ENCODE results near the gene POTEF. TPM values are rescaled to one million over a fixed set of nuclear protein-coding genes. Genes with fewer than 3 reads are reported as not detected.
"Not testable (repeated sequence)": the region's sequence is repeated elsewhere in the genome, so short reads cannot be mapped to it uniquely, and the experiment has no call there.

POTEF gene
- total and polyA plus RNA-seq, 7 experiments from 2014 or later = 0.06 TPM; not detected in 6

GRCh38 chr2:130053217-130053911 lies 75.7 kb downstream of the POTEF start:
- POLR2A ChIA-PET; H3K9me3 ChIP-seq (ENCODE audit: control insufficient read depth in 2 of 3, low read length in 3 of 3); H3K4me3 ChIP-seq (ENCODE audit: low read length); H3K9me3 Mint-ChIP-seq; intact Hi-C loops (cut with micrococcal nuclease); H3K27me3 Mint-ChIP-seq; H3K36me3 Mint-ChIP-seq; H3K36me3 ChIP-seq (ENCODE audit: control insufficient read depth in 2 of 3, insufficient read depth in 3 of 3, low read length in 3 of 3); CTCF ChIA-PET; H3K27me3 ChIP-seq (ENCODE audit: control insufficient read depth in 2 of 2, insufficient read depth in 2 of 2, low read length in 2 of 2); ATAC-seq; H3K27ac ChIP-seq (ENCODE audit: low read depth, low read length); H3K27ac Mint-ChIP-seq; H3K4me3 Mint-ChIP-seq; DNase-seq; H3K4me1 Mint-ChIP-seq; H3K4me1 ChIP-seq (ENCODE audit: control insufficient read depth in 2 of 2, insufficient read depth in 2 of 2, low read length in 2 of 2): not testable (repeated sequence)

GRCh38 chr2:130052376-130052775 lies 76.6 kb downstream of the POTEF start:
- H3K9me3 ChIP-seq (ENCODE audit: control insufficient read depth in 2 of 3, low read length in 3 of 3); H3K27ac ChIP-seq (ENCODE audit: low read depth, low read length); H3K27me3 ChIP-seq (ENCODE audit: control insufficient read depth in 2 of 2, insufficient read depth in 2 of 2, low read length in 2 of 2); POLR2A ChIA-PET; intact Hi-C loops (cut with micrococcal nuclease); H3K36me3 Mint-ChIP-seq; H3K36me3 ChIP-seq (ENCODE audit: control insufficient read depth in 2 of 3, insufficient read depth in 3 of 3, low read length in 3 of 3); H3K4me3 Mint-ChIP-seq; H3K4me3 ChIP-seq (ENCODE audit: low read length); ATAC-seq; H3K4me1 Mint-ChIP-seq; H3K27me3 Mint-ChIP-seq; H3K9me3 Mint-ChIP-seq; H3K27ac Mint-ChIP-seq; H3K4me1 ChIP-seq (ENCODE audit: control insufficient read depth in 2 of 2, insufficient read depth in 2 of 2, low read length in 2 of 2); DNase-seq; CTCF ChIA-PET: not testable (repeated sequence)

- H3K27me3 ChIP-seq (ENCODE audit: control insufficient read depth in 2 of 2, insufficient read depth in 2 of 2, low read length in 2 of 2); ATAC-seq; H3K9me3 ChIP-seq (ENCODE audit: control insufficient read depth in 2 of 3, low read length in 3 of 3); H3K4me3 ChIP-seq (ENCODE audit: low read length); H3K9me3 Mint-ChIP-seq; H3K27me3 Mint-ChIP-seq; H3K27ac ChIP-seq (ENCODE audit: low read depth, low read length); H3K4me1 ChIP-seq (ENCODE audit: control insufficient read depth in 2 of 2, insufficient read depth in 2 of 2, low read length in 2 of 2); CTCF ChIA-PET; H3K36me3 Mint-ChIP-seq; H3K4me1 Mint-ChIP-seq; POLR2A ChIA-PET; H3K27ac Mint-ChIP-seq; DNase-seq; H3K4me3 Mint-ChIP-seq; H3K36me3 ChIP-seq (ENCODE audit: control insufficient read depth in 2 of 3, insufficient read depth in 3 of 3, low read length in 3 of 3); intact Hi-C loops (cut with micrococcal nuclease): not testable (repeated sequence)
These were observed 80.6 kb downstream of the POTEF start for GRCh38 chr2:130048422-130048821.

- H3K27ac Mint-ChIP-seq; H3K36me3 ChIP-seq (ENCODE audit: control insufficient read depth in 2 of 3, insufficient read depth in 3 of 3, low read length in 3 of 3); H3K4me1 ChIP-seq (ENCODE audit: control insufficient read depth in 2 of 2, insufficient read depth in 2 of 2, low read length in 2 of 2); ATAC-seq; H3K4me1 Mint-ChIP-seq; H3K9me3 ChIP-seq (ENCODE audit: control insufficient read depth in 2 of 3, low read length in 3 of 3); H3K4me3 Mint-ChIP-seq; intact Hi-C loops (cut with micrococcal nuclease); H3K27me3 ChIP-seq (ENCODE audit: control insufficient read depth in 2 of 2, insufficient read depth in 2 of 2, low read length in 2 of 2); H3K9me3 Mint-ChIP-seq; CTCF ChIA-PET; DNase-seq; POLR2A ChIA-PET; H3K4me3 ChIP-seq (ENCODE audit: low read length); H3K27ac ChIP-seq (ENCODE audit: low read depth, low read length); H3K36me3 Mint-ChIP-seq: not testable (repeated sequence)
- H3K27me3 Mint-ChIP-seq = peaks cover 0 to 10% (median 9%) of the 10 kb centered on the region in 5 donors
These were observed 90.8 kb downstream of the POTEF start for GRCh38 chr2:130038265-130038603.

- not testable (repeated sequence) for DNase-seq
These were observed 103.1 kb downstream of the POTEF start for GRCh38 chr2:130025931-130026330.

More at GRCh38 chr2:130025931-130026330, 103.1 kb downstream of the POTEF start:
- H3K9me3 ChIP-seq (ENCODE audit: control insufficient read depth in 2 of 3, low read length in 3 of 3); H3K4me3 ChIP-seq (ENCODE audit: low read length); H3K27ac ChIP-seq (ENCODE audit: low read depth, low read length); ATAC-seq; H3K27ac Mint-ChIP-seq; H3K4me3 Mint-ChIP-seq; H3K4me1 ChIP-seq (ENCODE audit: control insufficient read depth in 2 of 2, insufficient read depth in 2 of 2, low read length in 2 of 2); H3K9me3 Mint-ChIP-seq; H3K4me1 Mint-ChIP-seq; H3K27me3 ChIP-seq (ENCODE audit: control insufficient read depth in 2 of 2, insufficient read depth in 2 of 2, low read length in 2 of 2); H3K36me3 ChIP-seq (ENCODE audit: control insufficient read depth in 2 of 3, insufficient read depth in 3 of 3, low read length in 3 of 3); CTCF ChIA-PET; POLR2A ChIA-PET; H3K36me3 Mint-ChIP-seq: not testable (repeated sequence)
- peaks cover 5 to 29% (median 17%) of the 10 kb centered on the region in 5 donors for H3K27me3 Mint-ChIP-seq
- intact Hi-C loops (cut with micrococcal nuclease) = loop anchor here (5.0 kb wide), 1 partner anchor 306 kb away; no protein-coding TSS in a partner anchor

Other genes with a start within 250 kb of the POTEF start
- not detected for gene RAB6C, start 149.6 kb downstream of the POTEF start, total RNA-seq
- under 1 TPM in 1 of 2 donors, not detected in 1; 0.09 TPM for gene RAB6C, start 149.6 kb downstream of the POTEF start, polyA plus RNA-seq
- gene CCDC74B, start 15.9 kb upstream of the POTEF start, total RNA-seq = 1 to 10 TPM in 1 of 5 experiments, under 1 TPM in 2, not detected in 2; 0.16 to 1.6 (median 0.73) TPM
- gene CCDC74B, start 15.9 kb upstream of the POTEF start, polyA plus RNA-seq = not detected
- gene SMPD4, start 52.4 kb upstream of the POTEF start, total RNA-seq = 10 to 100 TPM; 52.5 to 82.9 (median 59.8) TPM
- 10 to 100 TPM; 37.0 to 53.5 TPM for gene SMPD4, start 52.4 kb upstream of the POTEF start, polyA plus RNA-seq
- gene MZT2B, start 53.0 kb upstream of the POTEF start, total RNA-seq = 100 to 1,000 TPM; 180 to 323 (median 227) TPM
- gene MZT2B, start 53.0 kb upstream of the POTEF start, polyA plus RNA-seq = 100 to 1,000 TPM; 206 to 233 TPM
- gene TUBA3E, start 69.2 kb upstream of the POTEF start, total RNA-seq = not detected
- not detected for gene TUBA3E, start 69.2 kb upstream of the POTEF start, polyA plus RNA-seq
- gene IMP4, start 213.7 kb upstream of the POTEF start, total RNA-seq = 10 to 100 TPM; 69.9 to 88.5 (median 79.3) TPM
- 10 to 100 TPM; 76.3 to 82.7 TPM for gene IMP4, start 213.7 kb upstream of the POTEF start, polyA plus RNA-seq
- gene PTPN18, start 226.8 kb upstream of the POTEF start, total RNA-seq = 100 to 1,000 TPM in 1 of 5 experiments, 10 to 100 TPM in 4; 43.3 to 112 (median 44.2) TPM
- gene PTPN18, start 226.8 kb upstream of the POTEF start, polyA plus RNA-seq = 10 to 100 TPM; 39.4 to 53.2 TPM

All from naive thymus-derived CD4-positive, alpha-beta T cell (primary cell).